DOHH2 (cell line): ENCODE measurements around the gene PPID.

ENCODE experiments used
- H3F3A ChIP-seq: fragments of 200-600 bp; sonication (generic), shearing (Covaris generic); 2 replicates; pipeline ENCODE4 v1.6.0; 2016; ENCODE audit warnings: antibody characterized with exemption, mild to moderate bottlenecking; ENCODE audit not compliant: control insufficient read depth, insufficient read depth
- H3K27ac ChIP-seq: fragments of 200-600 bp; sonication (generic); 2 replicates; pipeline ENCODE4 v1.5.1; 2014; ENCODE audit warnings: low read depth, mild to moderate bottlenecking, low read length, moderate library complexity
- H3K27me3 ChIP-seq: fragments of 200-600 bp; sonication (generic); 2 replicates; pipeline ENCODE4 v1.6.1; 2014; ENCODE audit warnings: mild to moderate bottlenecking, low read length, mixed read lengths; ENCODE audit not compliant: control insufficient read depth
- H3K36me3 ChIP-seq: fragments of 200-600 bp; sonication (generic); 2 replicates; pipeline ENCODE4 v1.6.1; 2014; ENCODE audit warnings: mild to moderate bottlenecking, low read length, moderate library complexity, mixed read lengths; ENCODE audit not compliant: control insufficient read depth
- H3K4me1 ChIP-seq: fragments of 200-600 bp; sonication (generic); 2 replicates; pipeline ENCODE4 v1.6.1; 2014; ENCODE audit warnings: mild to moderate bottlenecking, low read length, mixed read lengths; ENCODE audit not compliant: control insufficient read depth
- H3K4me2 ChIP-seq: fragments of 200-600 bp; sonication (generic); 2 replicates; pipeline ENCODE4 v1.6.0; 2014; ENCODE audit warnings: mild to moderate bottlenecking, low read length, moderate library complexity
- H3K4me3 ChIP-seq: fragments of 200-600 bp; sonication (generic); 2 replicates; pipeline ENCODE4 v1.5.1; 2014; ENCODE audit warnings: mild to moderate bottlenecking, low read length, mixed read lengths
- H3K79me2 ChIP-seq: fragments of 200-600 bp; sonication (generic); 2 replicates; pipeline ENCODE4 v1.6.1; 2014; ENCODE audit warnings: mild to moderate bottlenecking, low read length, mixed read lengths; ENCODE audit not compliant: control insufficient read depth
- H3K9me2 ChIP-seq: fragments of 200-600 bp; sonication (generic); replicated peaks from 2 replicates; pipeline ENCODE4 v1.6.1; 2014; ENCODE audit warnings: mild to moderate bottlenecking, low read length, mixed read lengths; ENCODE audit not compliant: control insufficient read depth
- H3K9me3 ChIP-seq: fragments of 200-600 bp; sonication (generic); 2 replicates; pipeline ENCODE4 v1.6.1; 2014; ENCODE audit warnings: antibody characterized with exemption, low read length, mixed read lengths; ENCODE audit not compliant: control insufficient read depth, insufficient read depth
- H4K20me1 ChIP-seq: fragments of 200-600 bp; sonication (generic); 2 replicates; pipeline ENCODE4 v1.6.0; 2014; ENCODE audit warnings: low read depth, mild to moderate bottlenecking, antibody characterized with exemption, low read length, moderate library complexity; ENCODE audit not compliant: control insufficient read depth, insufficient read depth
- EZH2phosphoT487 ChIP-seq: fragments of 200-600 bp; sonication (generic); IDR thresholded peaks from 2 replicates; pipeline ENCODE4 v1.6.1; 2017; ENCODE audit warnings: borderline replicate concordance, mild to moderate bottlenecking, antibody characterized with exemption, low read length, moderate library complexity, mixed read lengths
- TF ChIP-seq, protein P1 (sequence below): fragments of 200-600 bp; sonication (generic); IDR thresholded peaks from one replicate; pipeline ENCODE4 v1.5.1; 2014; ENCODE audit warnings: antibody characterized with exemption, mild to moderate bottlenecking, low read depth, low read length; ENCODE audit not compliant: poor library complexity, severe bottlenecking

Gene PPID

DNA sequence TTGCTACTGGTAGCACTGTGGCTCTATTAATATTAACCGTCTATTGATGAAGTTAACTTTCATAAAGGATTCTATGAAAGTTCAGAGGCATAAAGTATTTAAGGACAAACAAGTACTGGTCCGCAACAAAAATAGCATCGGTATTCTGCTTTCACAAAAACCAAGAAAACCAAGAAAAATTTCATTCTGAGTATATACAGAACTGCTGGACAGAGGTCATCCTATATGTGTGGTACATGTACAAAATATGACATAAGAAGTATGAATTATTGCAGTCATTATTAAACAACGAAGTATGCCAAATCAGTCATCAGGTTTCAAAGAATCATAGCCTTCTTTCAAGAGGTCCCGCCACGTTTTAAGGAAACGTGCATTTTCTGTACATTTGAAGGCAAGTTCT is 53.9 kb downstream of the PPID start:
- Histone ChIP-seq H3K9me3 (no peaks in the 10 kb centered on the region), H3K27ac (no peak overlapping the region), H3K4me1 (peaks cover 27% of the 10 kb centered on the region), H3K36me3 (peaks cover 26% of the 10 kb centered on the region), H3K79me2 (peaks cover 48% of the 10 kb centered on the region), H3K4me2 (no peak overlapping the region; the same call in 1 of the 2 replicates), H3K27me3 (no peaks in the 10 kb centered on the region), H3F3A (no peaks in the 10 kb centered on the region; the same call in none of the 2 replicates), H3K4me3 (no peak overlapping the region), H3K9me2 (no peaks in the 10 kb centered on the region), H4K20me1 (peaks cover 5% of the 10 kb centered on the region; the same call in 1 of the 2 replicates)
- TF ChIP-seq EZH2phosphoT487: no peak
- TF ChIP-seq, protein P1, sequence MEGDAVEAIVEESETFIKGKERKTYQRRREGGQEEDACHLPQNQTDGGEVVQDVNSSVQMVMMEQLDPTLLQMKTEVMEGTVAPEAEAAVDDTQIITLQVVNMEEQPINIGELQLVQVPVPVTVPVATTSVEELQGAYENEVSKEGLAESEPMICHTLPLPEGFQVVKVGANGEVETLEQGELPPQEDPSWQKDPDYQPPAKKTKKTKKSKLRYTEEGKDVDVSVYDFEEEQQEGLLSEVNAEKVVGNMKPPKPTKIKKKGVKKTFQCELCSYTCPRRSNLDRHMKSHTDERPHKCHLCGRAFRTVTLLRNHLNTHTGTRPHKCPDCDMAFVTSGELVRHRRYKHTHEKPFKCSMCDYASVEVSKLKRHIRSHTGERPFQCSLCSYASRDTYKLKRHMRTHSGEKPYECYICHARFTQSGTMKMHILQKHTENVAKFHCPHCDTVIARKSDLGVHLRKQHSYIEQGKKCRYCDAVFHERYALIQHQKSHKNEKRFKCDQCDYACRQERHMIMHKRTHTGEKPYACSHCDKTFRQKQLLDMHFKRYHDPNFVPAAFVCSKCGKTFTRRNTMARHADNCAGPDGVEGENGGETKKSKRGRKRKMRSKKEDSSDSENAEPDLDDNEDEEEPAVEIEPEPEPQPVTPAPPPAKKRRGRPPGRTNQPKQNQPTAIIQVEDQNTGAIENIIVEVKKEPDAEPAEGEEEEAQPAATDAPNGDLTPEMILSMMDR: no peak

DNA sequence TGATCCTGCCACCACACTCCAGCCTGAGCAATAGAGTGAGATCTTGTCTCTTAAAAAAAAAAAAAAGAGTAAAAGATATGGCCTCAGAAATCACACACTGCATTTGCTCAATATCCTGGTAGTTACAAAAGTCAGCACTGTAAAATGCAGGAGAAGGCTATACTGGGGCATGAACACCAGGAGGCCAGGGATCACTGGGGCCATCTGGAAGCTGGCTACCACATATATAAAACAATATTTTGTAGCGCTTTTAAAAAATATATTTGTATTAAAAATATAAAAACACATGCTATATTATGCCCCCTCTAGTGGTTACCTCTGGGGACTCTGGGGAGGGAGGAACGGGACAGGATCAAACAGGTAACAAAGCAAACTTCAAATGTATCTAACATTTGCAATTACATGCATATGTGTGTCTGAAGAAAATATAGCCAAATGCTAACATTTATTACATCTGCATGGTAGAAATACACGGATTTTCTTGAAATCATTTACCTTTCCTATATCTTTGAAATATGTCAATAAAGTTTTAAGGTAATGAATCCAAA is 55.5 kb downstream of the PPID start:
- no peaks in the 10 kb centered on the region for H3K9me2 ChIP-seq
- no peak overlapping the region for H3K27ac ChIP-seq
- peaks cover 5% of the 10 kb centered on the region; the same call in 1 of the 2 replicates for H4K20me1 ChIP-seq
- H3K79me2 ChIP-seq: peaks cover 37% of the 10 kb centered on the region
- H3K4me3 ChIP-seq: no peak overlapping the region
- H3K27me3 ChIP-seq: no peaks in the 10 kb centered on the region
- H3F3A ChIP-seq: no peaks in the 10 kb centered on the region; the same call in none of the 2 replicates
- peaks cover 26% of the 10 kb centered on the region for H3K36me3 ChIP-seq
- no peaks in the 10 kb centered on the region for H3K9me3 ChIP-seq
- H3K4me1 ChIP-seq: peaks cover 15% of the 10 kb centered on the region
- TF ChIP-seq, protein P1: peak; percentile 37
- TF ChIP-seq EZH2phosphoT487: no peak
- H3K4me2 ChIP-seq: no peak overlapping the region

DNA sequence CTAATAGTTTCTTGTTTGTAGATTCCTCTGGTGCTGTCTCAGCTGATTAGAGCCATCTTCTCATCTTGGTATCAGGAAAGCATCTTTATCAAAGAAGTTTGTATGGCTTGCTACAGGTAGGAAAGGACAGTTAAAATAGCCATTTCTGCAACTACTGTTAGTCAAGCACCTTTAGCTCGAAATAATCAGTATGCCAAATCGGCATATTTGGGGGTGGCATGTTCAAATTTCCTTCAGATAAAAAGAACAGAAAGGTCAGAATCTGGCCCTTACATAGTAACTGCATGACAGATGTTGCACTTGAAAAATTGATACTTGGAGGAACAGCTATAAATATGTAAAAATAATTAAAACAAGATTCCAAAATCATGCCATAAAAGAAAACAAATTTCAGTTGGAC is 56.3 kb downstream of the PPID start:
- H3K36me3 ChIP-seq: peaks cover 26% of the 10 kb centered on the region

More for the DNA sequence above, 56.3 kb downstream of the PPID start:
- Histone ChIP-seq H3K79me2 (peaks cover 35% of the 10 kb centered on the region), H3F3A (no peaks in the 10 kb centered on the region; the same call in none of the 2 replicates), H4K20me1 (peaks cover 5% of the 10 kb centered on the region; the same call in 1 of the 2 replicates), H3K4me2 (no peak overlapping the region), H3K9me3 (no peaks in the 10 kb centered on the region), H3K4me3 (no peak overlapping the region), H3K27me3 (no peaks in the 10 kb centered on the region), H3K27ac (no peak overlapping the region), H3K4me1 (peaks cover 14% of the 10 kb centered on the region), H3K9me2 (no peaks in the 10 kb centered on the region)
- no peak for TF ChIP-seq EZH2phosphoT487
- TF ChIP-seq, protein P1: no peak
